Inflammatory macrophage (primary cell): ENCODE data around the gene KIF5A.
A peak's percentile ranks its signal among the peaks of the same experiment; 100 is the strongest.

Experiments used
- DNase-seq, 2 donors: peaks; one replicate each; pipeline ENCODE4 v3.0.0-alpha.2; 2020 to 2022

The KIF5A gene

GRCh38 chr12:57535764-57536596 lies 13.9 kb upstream of the KIF5A start:
- DNase-seq: no peak

GRCh38 chr12:57536597-57536942 lies 13.3 kb upstream of the KIF5A start:
- no peak for DNase-seq

GRCh38 chr12:57539134-57539768 lies 10.6 kb upstream of the KIF5A start:
- DNase-seq: no peak

GRCh38 chr12:57541001-57541400 lies 8.8 kb upstream of the KIF5A start:
- DNase-seq: no peak

- no peak for DNase-seq
These were observed 8.1 kb upstream of the KIF5A start for GRCh38 chr12:57541717-57542116.

- DNase-seq: peak in 1 of 2 donors; percentile 17
These were observed 6.3 kb upstream of the KIF5A start for GRCh38 chr12:57543581-57543980.

- no peak for DNase-seq
These were observed 3.9 kb upstream of the KIF5A start for GRCh38 chr12:57545809-57546437.

- peak; percentile 98 for DNase-seq
These were observed 3.2 kb upstream of the KIF5A start, which contains the start of gene DCTN2 for GRCh38 chr12:57546438-57547287. DCTN2 (minus strand) TSS chr12:57547192; CDS start chr12:57547063, 129 bp downstream.

- DNase-seq: no peak
These were observed 2.4 kb upstream of the KIF5A start for GRCh38 chr12:57547288-57548012.

GRCh38 chr12:57548013-57548315 lies 1.9 kb upstream of the KIF5A start:
- DNase-seq: no peak

GRCh38 chr12:57548488-57548887 lies 1.4 kb upstream of the KIF5A start:
- DNase-seq: no peak

- no peak for DNase-seq
These were observed 488 bp upstream of the KIF5A start for GRCh38 chr12:57549203-57549908.

GRCh38 chr12:57550641-57551549 lies 1.1 kb downstream of the KIF5A start:
- no peak for DNase-seq

GRCh38 chr12:57551637-57552305 lies 1.9 kb downstream of the KIF5A start:
- no peak for DNase-seq

- no peak for DNase-seq
These were observed 2.4 kb downstream of the KIF5A start for GRCh38 chr12:57552306-57552651.

GRCh38 chr12:57552835-57553313 lies 3.0 kb downstream of the KIF5A start:
- DNase-seq: no peak

- no peak for DNase-seq
These were observed 3.7 kb downstream of the KIF5A start for GRCh38 chr12:57553343-57554202.

GRCh38 chr12:57554453-57554852 lies 4.6 kb downstream of the KIF5A start:
- DNase-seq: no peak

- no peak for DNase-seq
These were observed 5.1 kb downstream of the KIF5A start for GRCh38 chr12:57554897-57555296.
